WTC11 (cell line): Measurements from ENCODE around the gene VPS33B. TPM values are rescaled to one million over a fixed set of nuclear protein-coding genes. Genes with fewer than 3 reads are reported as not detected.
A peak's percentile ranks its signal among the peaks of the same experiment; 100 is the strongest.

ENCODE experiments used
- ATAC-seq: fragments of 200-7000 bp; cut with Tn5 transposase; 2 replicates; pipeline ENCODE4 v1.10.0; 2021; ENCODE audit warnings: mild to moderate bottlenecking, moderate library complexity
- CTCF ChIA-PET: fragments of 300-600 bp; sonication (Branson Sonifier 250); formaldehyde crosslinking; loops from one replicate; lab custom pipeline; 2021; ENCODE audit warnings: antibody characterized with exemption; lab: Charles Lee
- POLR2A ChIA-PET: fragments of 350-600 bp; sonication (Branson Sonifier 250); formaldehyde crosslinking; loops from one replicate; lab custom pipeline; 2021; ENCODE audit warnings: antibody characterized with exemption; lab: Charles Lee
- DNase-seq: peaks from one replicate; pipeline ENCODE4 v3.0.0; 2021; ENCODE audit warnings: low spot score
- H3K27ac Mint-ChIP-seq: 2 replicates; pipeline ENCODE4 v1.8.0; 2021; ENCODE audit warnings: mixed read lengths
- H3K27me3 Mint-ChIP-seq: 2 replicates; pipeline ENCODE4 v1.8.0; 2021; ENCODE audit warnings: low read depth, mild to moderate bottlenecking, moderate library complexity, mixed read lengths
- H3K36me3 Mint-ChIP-seq: 2 replicates; pipeline ENCODE4 v1.8.0; 2021; ENCODE audit warnings: mixed read lengths
- H3K4me1 Mint-ChIP-seq: 2 replicates; pipeline ENCODE4 v1.8.0; 2022; ENCODE audit warnings: mixed read lengths
- H3K4me3 Mint-ChIP-seq: 2 replicates; pipeline ENCODE4 v1.8.0; 2021; ENCODE audit warnings: mild to moderate bottlenecking, moderate library complexity, mixed read lengths
- H3K9me3 Mint-ChIP-seq: 2 replicates; pipeline ENCODE4 v1.8.0; 2021; ENCODE audit warnings: mixed read lengths
- ETV6 ChIP-seq: sonication (generic); formaldehyde crosslinking; IDR thresholded peaks from 2 replicates; pipeline ENCODE4 v1.8.1; 2022; ENCODE audit warnings: mild to moderate bottlenecking, missing genetic modification reagents
- FOXK1 ChIP-seq: sonication (generic); formaldehyde crosslinking; IDR thresholded peaks from 2 replicates; pipeline ENCODE4 v1.8.0; 2022; ENCODE audit warnings: mild to moderate bottlenecking, moderate library complexity, missing genetic modification reagents
- GRHL2 ChIP-seq: fragments of 250-450 bp; sonication (Bioruptor Pico); IDR thresholded peaks from 2 replicates; pipeline ENCODE4 v1.8.0; 2022; ENCODE audit warnings: mild to moderate bottlenecking, moderate library complexity; ENCODE audit not compliant: insufficient replicate concordance, severe bottlenecking
- HMGA2 ChIP-seq: fragments of 250-450 bp; sonication (Bioruptor Pico); IDR thresholded peaks from 2 replicates; pipeline ENCODE4 v1.4.0; 2021; ENCODE audit warnings: mild to moderate bottlenecking, moderate library complexity
- IRF2 ChIP-seq: sonication (generic); formaldehyde crosslinking; IDR thresholded peaks from 2 replicates; pipeline ENCODE4 v1.8.0; 2022; ENCODE audit warnings: low read depth, missing genetic modification reagents, borderline replicate concordance
- JUN ChIP-seq: sonication (generic); formaldehyde crosslinking; IDR thresholded peaks from 2 replicates; pipeline ENCODE4 v1.8.0; 2023; ENCODE audit warnings: mild to moderate bottlenecking, missing genetic modification reagents
- KAT7 ChIP-seq: sonication (generic); formaldehyde crosslinking; IDR thresholded peaks from 2 replicates; pipeline ENCODE4 v1.8.1; 2023; ENCODE audit warnings: missing genetic modification reagents, mild to moderate bottlenecking, borderline replicate concordance
- NR1H2 ChIP-seq: sonication (generic); formaldehyde crosslinking; IDR thresholded peaks from 2 replicates; pipeline ENCODE4 v1.9.0; 2021; ENCODE audit warnings: mild to moderate bottlenecking, moderate library complexity, missing genetic modification reagents
- OVOL2 ChIP-seq: fragments of 250-450 bp; sonication (Bioruptor Pico); IDR thresholded peaks from 2 replicates; pipeline ENCODE4 v1.9.0; 2021; ENCODE audit warnings: mild to moderate bottlenecking, borderline replicate concordance
- RORB ChIP-seq: fragments of 250-450 bp; sonication (Bioruptor Pico); IDR thresholded peaks from 2 replicates; pipeline ENCODE4 v1.9.0; 2021; ENCODE audit warnings: mild to moderate bottlenecking
- SMAD3 ChIP-seq: sonication (generic); formaldehyde crosslinking; IDR thresholded peaks from 2 replicates; pipeline ENCODE4 v1.8.0; 2022; ENCODE audit warnings: missing genetic modification reagents, mild to moderate bottlenecking, borderline replicate concordance
- SMAD4 ChIP-seq: sonication (generic); formaldehyde crosslinking; IDR thresholded peaks from 2 replicates; pipeline ENCODE4 v1.8.0; 2022; ENCODE audit warnings: mild to moderate bottlenecking, missing genetic modification reagents
- total RNA-seq: library from RNA; stranded (reverse); gene quantifications from 3 replicates; pipeline ENCODE4 v1.2.3, GENCODE V29; 2021
- TF ChIP-seq, protein P1 (sequence below): sonication (generic); formaldehyde crosslinking; conservative IDR thresholded peaks from 2 replicates; pipeline ENCODE4 v1.8.1; 2022; ENCODE audit warnings: mild to moderate bottlenecking, missing genetic modification reagents
- TF ChIP-seq, protein P2 (sequence below): sonication (generic); formaldehyde crosslinking; IDR thresholded peaks from 2 replicates; pipeline ENCODE4 v1.8.1; 2023; ENCODE audit warnings: mild to moderate bottlenecking, moderate library complexity, missing genetic modification reagents
- TF ChIP-seq, protein P3 (sequence below): sonication (generic); formaldehyde crosslinking; IDR thresholded peaks from 2 replicates; pipeline ENCODE4 v1.8.0; 2022; ENCODE audit warnings: mild to moderate bottlenecking, missing genetic modification reagents
- TF ChIP-seq, protein P4 (sequence below): sonication (generic); formaldehyde crosslinking; IDR thresholded peaks from 2 replicates; pipeline ENCODE4 v1.8.1; 2022; ENCODE audit warnings: low read depth, missing genetic modification reagents, borderline replicate concordance
- TF ChIP-seq, protein P5 (sequence below): sonication (generic); formaldehyde crosslinking; IDR thresholded peaks from 2 replicates; pipeline ENCODE4 v1.8.1; 2023; ENCODE audit warnings: mild to moderate bottlenecking, missing genetic modification reagents
- TF ChIP-seq, protein P6 (sequence below): fragments of 250-450 bp; sonication (Bioruptor Pico); IDR thresholded peaks from 2 replicates; pipeline ENCODE4 v1.9.0; 2021; ENCODE audit warnings: moderate library complexity, mild to moderate bottlenecking, inconsistent platforms, borderline replicate concordance
- TF ChIP-seq, protein P7 (sequence below): fragments of 250-450 bp; sonication (Bioruptor Pico); IDR thresholded peaks from 2 replicates; pipeline ENCODE4 v1.9.0; 2021; ENCODE audit warnings: mild to moderate bottlenecking, borderline replicate concordance
- TF ChIP-seq, protein P8 (sequence below): sonication (generic); formaldehyde crosslinking; IDR thresholded peaks from 2 replicates; pipeline ENCODE4 v1.8.0; 2022; ENCODE audit warnings: mild to moderate bottlenecking, missing genetic modification reagents
- TF ChIP-seq, protein P9 (sequence below): sonication (generic); formaldehyde crosslinking; IDR thresholded peaks from 2 replicates; pipeline ENCODE4 v1.8.1; 2023; ENCODE audit warnings: mild to moderate bottlenecking, missing genetic modification reagents, borderline replicate concordance
- TF ChIP-seq, protein P10 (sequence below): sonication (generic); formaldehyde crosslinking; IDR thresholded peaks from 2 replicates; pipeline ENCODE4 v1.8.1; 2023; ENCODE audit warnings: mild to moderate bottlenecking, missing genetic modification reagents, moderate library complexity

VPS33B gene
- total RNA-seq, 1 experiment from 2014 or later: 21.1 TPM

DNA sequence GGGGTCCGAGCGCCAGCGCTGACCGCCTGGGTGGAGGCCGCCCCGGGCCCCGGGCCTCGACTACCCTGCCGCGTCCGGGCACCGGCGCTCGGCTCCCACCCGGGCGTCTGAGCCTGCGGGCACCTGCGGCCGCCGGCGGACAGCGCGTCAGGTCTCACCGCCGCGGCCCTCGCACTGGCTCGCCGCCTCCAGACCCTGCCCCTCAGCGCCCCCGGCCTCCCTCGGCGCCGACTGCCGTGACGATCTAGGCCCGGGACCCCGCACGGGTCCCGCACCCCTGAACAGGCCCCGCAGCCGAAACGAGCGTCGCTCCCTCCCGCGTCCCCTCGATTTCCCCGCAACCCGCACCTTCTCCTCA is 28.4 kb downstream of the VPS33B start:
- ATAC-seq (peak; percentile 6), DNase-seq (peak; percentile 27)
- Mint-ChIP-seq H3K36me3 (peaks cover 22% of the 10 kb centered on the region), H3K4me1 (peaks cover 23% of the 10 kb centered on the region), H3K4me3 (peak overlapping the region; percentile 99), H3K27me3 (no peaks in the 10 kb centered on the region), H3K27ac (peak overlapping the region; percentile 99), H3K9me3 (no peaks in the 10 kb centered on the region)
- ChIA-PET POLR2A (interaction anchor here (0.6 to 1.2 kb wide), 6 partner anchors 17 to 56 kb away, joined by 3 to 4 read pairs (median 3); partner anchors contain the start of gene RCCD1), CTCF (interaction anchor here (0.7 to 3.7 kb wide), 6 partner anchors 38 to 254 kb away, joined by 3 to 31 read pairs (median 4); partner anchors contain the start of genes HDDC3 and RCCD1)
- TF ChIP-seq, protein P1, sequence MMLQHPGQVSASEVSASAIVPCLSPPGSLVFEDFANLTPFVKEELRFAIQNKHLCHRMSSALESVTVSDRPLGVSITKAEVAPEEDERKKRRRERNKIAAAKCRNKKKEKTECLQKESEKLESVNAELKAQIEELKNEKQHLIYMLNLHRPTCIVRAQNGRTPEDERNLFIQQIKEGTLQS (CRISPR knock-in tag): no peak
- TF ChIP-seq NR1H2 (CRISPR knock-in tag) (no peak), SMAD3 (no peak), KAT7 (CRISPR knock-in tag) (peak; percentile 47; the same call in 1 of the 2 replicates), JUN (CRISPR knock-in tag) (no peak), FOXK1 (CRISPR knock-in tag) (no peak), IRF2 (CRISPR knock-in tag) (no peak), GRHL2 (CRISPR knock-in tag) (no peak), OVOL2 (CRISPR knock-in tag) (no peak), HMGA2 (CRISPR knock-in tag) (no peak), ETV6 (CRISPR knock-in tag) (no peak), SMAD4 (no peak), RORB (CRISPR knock-in tag) (no peak)
- TF ChIP-seq, protein P2, sequence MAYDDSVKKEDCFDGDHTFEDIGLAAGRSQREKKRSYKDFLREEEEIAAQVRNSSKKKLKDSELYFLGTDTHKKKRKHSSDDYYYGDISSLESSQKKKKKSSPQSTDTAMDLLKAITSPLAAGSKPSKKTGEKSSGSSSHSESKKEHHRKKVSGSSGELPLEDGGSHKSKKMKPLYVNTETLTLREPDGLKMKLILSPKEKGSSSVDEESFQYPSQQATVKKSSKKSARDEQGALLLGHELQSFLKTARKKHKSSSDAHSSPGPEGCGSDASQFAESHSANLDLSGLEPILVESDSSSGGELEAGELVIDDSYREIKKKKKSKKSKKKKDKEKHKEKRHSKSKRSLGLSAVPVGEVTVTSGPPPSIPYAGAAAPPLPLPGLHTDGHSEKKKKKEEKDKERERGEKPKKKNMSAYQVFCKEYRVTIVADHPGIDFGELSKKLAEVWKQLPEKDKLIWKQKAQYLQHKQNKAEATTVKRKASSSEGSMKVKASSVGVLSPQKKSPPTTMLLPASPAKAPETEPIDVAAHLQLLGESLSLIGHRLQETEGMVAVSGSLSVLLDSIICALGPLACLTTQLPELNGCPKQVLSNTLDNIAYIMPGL: no peak
- TF ChIP-seq, protein P3, sequence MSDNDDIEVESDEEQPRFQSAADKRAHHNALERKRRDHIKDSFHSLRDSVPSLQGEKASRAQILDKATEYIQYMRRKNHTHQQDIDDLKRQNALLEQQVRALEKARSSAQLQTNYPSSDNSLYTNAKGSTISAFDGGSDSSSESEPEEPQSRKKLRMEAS (CRISPR knock-in tag): no peak
- TF ChIP-seq, protein P4, sequence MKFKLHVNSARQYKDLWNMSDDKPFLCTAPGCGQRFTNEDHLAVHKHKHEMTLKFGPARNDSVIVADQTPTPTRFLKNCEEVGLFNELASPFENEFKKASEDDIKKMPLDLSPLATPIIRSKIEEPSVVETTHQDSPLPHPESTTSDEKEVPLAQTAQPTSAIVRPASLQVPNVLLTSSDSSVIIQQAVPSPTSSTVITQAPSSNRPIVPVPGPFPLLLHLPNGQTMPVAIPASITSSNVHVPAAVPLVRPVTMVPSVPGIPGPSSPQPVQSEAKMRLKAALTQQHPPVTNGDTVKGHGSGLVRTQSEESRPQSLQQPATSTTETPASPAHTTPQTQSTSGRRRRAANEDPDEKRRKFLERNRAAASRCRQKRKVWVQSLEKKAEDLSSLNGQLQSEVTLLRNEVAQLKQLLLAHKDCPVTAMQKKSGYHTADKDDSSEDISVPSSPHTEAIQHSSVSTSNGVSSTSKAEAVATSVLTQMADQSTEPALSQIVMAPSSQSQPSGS (CRISPR knock-in tag): no peak
- TF ChIP-seq, protein P5, sequence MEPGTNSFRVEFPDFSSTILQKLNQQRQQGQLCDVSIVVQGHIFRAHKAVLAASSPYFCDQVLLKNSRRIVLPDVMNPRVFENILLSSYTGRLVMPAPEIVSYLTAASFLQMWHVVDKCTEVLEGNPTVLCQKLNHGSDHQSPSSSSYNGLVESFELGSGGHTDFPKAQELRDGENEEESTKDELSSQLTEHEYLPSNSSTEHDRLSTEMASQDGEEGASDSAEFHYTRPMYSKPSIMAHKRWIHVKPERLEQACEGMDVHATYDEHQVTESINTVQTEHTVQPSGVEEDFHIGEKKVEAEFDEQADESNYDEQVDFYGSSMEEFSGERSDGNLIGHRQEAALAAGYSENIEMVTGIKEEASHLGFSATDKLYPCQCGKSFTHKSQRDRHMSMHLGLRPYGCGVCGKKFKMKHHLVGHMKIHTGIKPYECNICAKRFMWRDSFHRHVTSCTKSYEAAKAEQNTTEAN (CRISPR knock-in tag): 0 out of 2 replicates have a peak, but pooled peaks have one; percentile 7
- TF ChIP-seq, protein P6, sequence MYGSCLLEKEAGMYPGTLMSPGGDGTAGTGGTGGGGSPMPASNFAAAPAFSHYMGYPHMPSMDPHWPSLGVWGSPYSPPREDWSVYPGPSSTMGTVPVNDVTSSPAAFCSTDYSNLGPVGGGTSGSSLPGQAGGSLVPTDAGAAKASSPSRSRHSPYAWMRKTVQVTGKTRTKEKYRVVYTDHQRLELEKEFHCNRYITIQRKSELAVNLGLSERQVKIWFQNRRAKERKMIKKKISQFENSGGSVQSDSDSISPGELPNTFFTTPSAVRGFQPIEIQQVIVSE (CRISPR knock-in tag): no peak
- TF ChIP-seq, protein P7, sequence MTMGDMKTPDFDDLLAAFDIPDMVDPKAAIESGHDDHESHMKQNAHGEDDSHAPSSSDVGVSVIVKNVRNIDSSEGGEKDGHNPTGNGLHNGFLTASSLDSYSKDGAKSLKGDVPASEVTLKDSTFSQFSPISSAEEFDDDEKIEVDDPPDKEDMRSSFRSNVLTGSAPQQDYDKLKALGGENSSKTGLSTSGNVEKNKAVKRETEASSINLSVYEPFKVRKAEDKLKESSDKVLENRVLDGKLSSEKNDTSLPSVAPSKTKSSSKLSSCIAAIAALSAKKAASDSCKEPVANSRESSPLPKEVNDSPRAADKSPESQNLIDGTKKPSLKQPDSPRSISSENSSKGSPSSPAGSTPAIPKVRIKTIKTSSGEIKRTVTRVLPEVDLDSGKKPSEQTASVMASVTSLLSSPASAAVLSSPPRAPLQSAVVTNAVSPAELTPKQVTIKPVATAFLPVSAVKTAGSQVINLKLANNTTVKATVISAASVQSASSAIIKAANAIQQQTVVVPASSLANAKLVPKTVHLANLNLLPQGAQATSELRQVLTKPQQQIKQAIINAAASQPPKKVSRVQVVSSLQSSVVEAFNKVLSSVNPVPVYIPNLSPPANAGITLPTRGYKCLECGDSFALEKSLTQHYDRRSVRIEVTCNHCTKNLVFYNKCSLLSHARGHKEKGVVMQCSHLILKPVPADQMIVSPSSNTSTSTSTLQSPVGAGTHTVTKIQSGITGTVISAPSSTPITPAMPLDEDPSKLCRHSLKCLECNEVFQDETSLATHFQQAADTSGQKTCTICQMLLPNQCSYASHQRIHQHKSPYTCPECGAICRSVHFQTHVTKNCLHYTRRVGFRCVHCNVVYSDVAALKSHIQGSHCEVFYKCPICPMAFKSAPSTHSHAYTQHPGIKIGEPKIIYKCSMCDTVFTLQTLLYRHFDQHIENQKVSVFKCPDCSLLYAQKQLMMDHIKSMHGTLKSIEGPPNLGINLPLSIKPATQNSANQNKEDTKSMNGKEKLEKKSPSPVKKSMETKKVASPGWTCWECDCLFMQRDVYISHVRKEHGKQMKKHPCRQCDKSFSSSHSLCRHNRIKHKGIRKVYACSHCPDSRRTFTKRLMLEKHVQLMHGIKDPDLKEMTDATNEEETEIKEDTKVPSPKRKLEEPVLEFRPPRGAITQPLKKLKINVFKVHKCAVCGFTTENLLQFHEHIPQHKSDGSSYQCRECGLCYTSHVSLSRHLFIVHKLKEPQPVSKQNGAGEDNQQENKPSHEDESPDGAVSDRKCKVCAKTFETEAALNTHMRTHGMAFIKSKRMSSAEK (CRISPR knock-in tag): no peak
- TF ChIP-seq, protein P8, sequence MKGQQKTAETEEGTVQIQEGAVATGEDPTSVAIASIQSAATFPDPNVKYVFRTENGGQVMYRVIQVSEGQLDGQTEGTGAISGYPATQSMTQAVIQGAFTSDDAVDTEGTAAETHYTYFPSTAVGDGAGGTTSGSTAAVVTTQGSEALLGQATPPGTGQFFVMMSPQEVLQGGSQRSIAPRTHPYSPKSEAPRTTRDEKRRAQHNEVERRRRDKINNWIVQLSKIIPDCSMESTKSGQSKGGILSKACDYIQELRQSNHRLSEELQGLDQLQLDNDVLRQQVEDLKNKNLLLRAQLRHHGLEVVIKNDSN: no peak
- TF ChIP-seq, protein P9, sequence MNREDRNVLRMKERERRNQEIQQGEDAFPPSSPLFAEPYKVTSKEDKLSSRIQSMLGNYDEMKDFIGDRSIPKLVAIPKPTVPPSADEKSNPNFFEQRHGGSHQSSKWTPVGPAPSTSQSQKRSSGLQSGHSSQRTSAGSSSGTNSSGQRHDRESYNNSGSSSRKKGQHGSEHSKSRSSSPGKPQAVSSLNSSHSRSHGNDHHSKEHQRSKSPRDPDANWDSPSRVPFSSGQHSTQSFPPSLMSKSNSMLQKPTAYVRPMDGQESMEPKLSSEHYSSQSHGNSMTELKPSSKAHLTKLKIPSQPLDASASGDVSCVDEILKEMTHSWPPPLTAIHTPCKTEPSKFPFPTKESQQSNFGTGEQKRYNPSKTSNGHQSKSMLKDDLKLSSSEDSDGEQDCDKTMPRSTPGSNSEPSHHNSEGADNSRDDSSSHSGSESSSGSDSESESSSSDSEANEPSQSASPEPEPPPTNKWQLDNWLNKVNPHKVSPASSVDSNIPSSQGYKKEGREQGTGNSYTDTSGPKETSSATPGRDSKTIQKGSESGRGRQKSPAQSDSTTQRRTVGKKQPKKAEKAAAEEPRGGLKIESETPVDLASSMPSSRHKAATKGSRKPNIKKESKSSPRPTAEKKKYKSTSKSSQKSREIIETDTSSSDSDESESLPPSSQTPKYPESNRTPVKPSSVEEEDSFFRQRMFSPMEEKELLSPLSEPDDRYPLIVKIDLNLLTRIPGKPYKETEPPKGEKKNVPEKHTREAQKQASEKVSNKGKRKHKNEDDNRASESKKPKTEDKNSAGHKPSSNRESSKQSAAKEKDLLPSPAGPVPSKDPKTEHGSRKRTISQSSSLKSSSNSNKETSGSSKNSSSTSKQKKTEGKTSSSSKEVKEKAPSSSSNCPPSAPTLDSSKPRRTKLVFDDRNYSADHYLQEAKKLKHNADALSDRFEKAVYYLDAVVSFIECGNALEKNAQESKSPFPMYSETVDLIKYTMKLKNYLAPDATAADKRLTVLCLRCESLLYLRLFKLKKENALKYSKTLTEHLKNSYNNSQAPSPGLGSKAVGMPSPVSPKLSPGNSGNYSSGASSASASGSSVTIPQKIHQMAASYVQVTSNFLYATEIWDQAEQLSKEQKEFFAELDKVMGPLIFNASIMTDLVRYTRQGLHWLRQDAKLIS (CRISPR knock-in tag): no peak
- TF ChIP-seq, protein P10, sequence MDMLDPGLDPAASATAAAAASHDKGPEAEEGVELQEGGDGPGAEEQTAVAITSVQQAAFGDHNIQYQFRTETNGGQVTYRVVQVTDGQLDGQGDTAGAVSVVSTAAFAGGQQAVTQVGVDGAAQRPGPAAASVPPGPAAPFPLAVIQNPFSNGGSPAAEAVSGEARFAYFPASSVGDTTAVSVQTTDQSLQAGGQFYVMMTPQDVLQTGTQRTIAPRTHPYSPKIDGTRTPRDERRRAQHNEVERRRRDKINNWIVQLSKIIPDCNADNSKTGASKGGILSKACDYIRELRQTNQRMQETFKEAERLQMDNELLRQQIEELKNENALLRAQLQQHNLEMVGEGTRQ (CRISPR knock-in tag): no peak
